IgD-negative memory B cell (primary cell): ENCODE results near the gene FIGN. TPM values are rescaled to one million over a fixed set of nuclear protein-coding genes. Genes with fewer than 3 reads are reported as not detected.

ENCODE experiments used
- H3K27ac Mint-ChIP-seq, 3 donors: one replicate each; pipeline ENCODE4 v1.8.0; 2020 to 2022; ENCODE audit warnings: mild to moderate bottlenecking in 3 of 3, mixed read lengths in 3 of 3, moderate library complexity in 1 of 3
- H3K27me3 Mint-ChIP-seq: one replicate; pipeline ENCODE4 v1.8.0; 2021; ENCODE audit warnings: mixed read lengths
- H3K36me3 Mint-ChIP-seq: one replicate; pipeline ENCODE4 v1.8.0; 2020; ENCODE audit warnings: mild to moderate bottlenecking, mixed read lengths
- H3K4me1 Mint-ChIP-seq, 3 donors: one replicate each; pipeline ENCODE4 v1.8.0; 2020 to 2022; ENCODE audit warnings: mixed read lengths in 3 of 3, mild to moderate bottlenecking in 1 of 3
- H3K4me3 Mint-ChIP-seq, 4 donors: one replicate each; pipeline ENCODE4 v1.8.0; 2020 to 2022; ENCODE audit warnings: mild to moderate bottlenecking in 4 of 4, mixed read lengths in 4 of 4, moderate library complexity in 3 of 4
- H3K9me3 Mint-ChIP-seq, 3 donors: one replicate each; pipeline ENCODE4 v1.8.0; 2020 to 2021; ENCODE audit warnings: mixed read lengths in 3 of 3, mild to moderate bottlenecking in 1 of 3
- polyA plus RNA-seq: library from polyadenylated mRNA; unstranded; fragments of 300-500 nt; fragmentation: Illumina TruSeq; gene quantifications from one replicate; pipeline ENCODE4 v1.2.3, GENCODE V29; 2021

Gene FIGN
- polyA plus RNA-seq, 1 donor from 2014 or later: not detected

GRCh38 chr2:163607630-163608029, 128.2 kb downstream of the FIGN start:
- H3K9me3 Mint-ChIP-seq: no peaks in the 10 kb centered on the region
- no peaks in the 10 kb centered on the region for H3K36me3 Mint-ChIP-seq
- H3K27me3 Mint-ChIP-seq: peaks cover 2% of the 10 kb centered on the region
- no peak overlapping the region for H3K27ac Mint-ChIP-seq
- H3K4me3 Mint-ChIP-seq: no peak overlapping the region
- H3K4me1 Mint-ChIP-seq: no peaks in the 10 kb centered on the region

DNA sequence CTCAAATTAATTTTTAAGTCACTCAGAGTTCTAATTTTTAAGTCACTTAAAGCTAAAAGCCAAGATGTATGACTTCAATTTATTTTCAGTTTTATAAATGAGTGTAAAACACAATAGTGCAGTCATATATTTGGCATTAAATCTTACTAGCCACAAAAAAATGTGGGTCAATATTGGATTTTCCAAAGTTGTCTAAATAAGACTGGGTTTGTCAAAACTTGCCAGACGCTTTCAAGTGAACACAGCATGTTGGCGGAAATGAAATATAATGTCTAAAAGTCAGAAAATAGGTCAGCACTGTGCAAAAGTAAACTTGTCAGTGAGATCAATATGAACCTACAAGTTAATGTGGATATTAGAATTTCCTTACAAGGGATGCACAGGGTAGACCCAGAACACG, 128.9 kb downstream of the FIGN start:
- Mint-ChIP-seq H3K27me3 (peaks cover 2% of the 10 kb centered on the region), H3K27ac (no peak overlapping the region), H3K9me3 (peaks cover 0 to 1% (median 0%) of the 10 kb centered on the region in 3 donors), H3K4me1 (no peaks in the 10 kb centered on the region), H3K36me3 (no peaks in the 10 kb centered on the region), H3K4me3 (no peak overlapping the region)

GRCh38 chr2:163605779-163606178, 130.0 kb downstream of the FIGN start:
- Mint-ChIP-seq H3K27me3 (peaks cover 2% of the 10 kb centered on the region), H3K4me3 (no peak overlapping the region), H3K4me1 (no peaks in the 10 kb centered on the region), H3K36me3 (no peaks in the 10 kb centered on the region), H3K9me3 (peaks cover 0 to 1% (median 0%) of the 10 kb centered on the region in 3 donors), H3K27ac (no peak overlapping the region)

DNA sequence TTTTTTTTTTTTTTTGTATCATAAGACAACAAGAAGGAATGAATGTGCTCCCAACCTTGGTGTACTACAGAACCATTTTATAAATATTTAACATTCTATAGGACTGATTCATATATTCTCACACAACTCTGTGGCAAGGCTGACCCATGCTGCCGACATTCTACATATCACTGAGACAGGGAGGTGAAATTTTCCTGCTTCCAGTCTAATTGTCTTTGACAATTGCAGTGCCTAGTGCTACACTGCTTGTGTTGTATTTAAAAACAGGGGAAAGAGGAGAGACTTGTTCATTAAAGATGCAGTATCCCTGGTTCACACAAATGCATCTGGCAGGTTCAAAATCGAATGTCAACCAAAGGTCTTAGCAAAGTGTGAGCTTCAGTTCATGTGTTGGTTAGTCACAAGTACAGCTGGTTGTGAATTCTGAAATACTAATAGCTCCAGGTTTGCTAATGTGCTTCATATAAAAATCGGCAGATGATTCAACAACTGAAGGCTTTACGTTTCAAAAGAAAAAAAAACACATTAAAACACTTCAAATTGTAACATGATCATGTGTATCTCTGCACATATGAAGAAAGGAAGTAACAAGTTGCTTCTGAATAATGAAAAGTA, 130.8 kb downstream of the FIGN start:
- Mint-ChIP-seq H3K9me3 (peaks cover 0 to 1% (median 0%) of the 10 kb centered on the region in 3 donors), H3K27me3 (peaks cover 2% of the 10 kb centered on the region), H3K4me3 (no peak overlapping the region), H3K36me3 (no peaks in the 10 kb centered on the region), H3K4me1 (no peaks in the 10 kb centered on the region), H3K27ac (no peak overlapping the region)

DNA sequence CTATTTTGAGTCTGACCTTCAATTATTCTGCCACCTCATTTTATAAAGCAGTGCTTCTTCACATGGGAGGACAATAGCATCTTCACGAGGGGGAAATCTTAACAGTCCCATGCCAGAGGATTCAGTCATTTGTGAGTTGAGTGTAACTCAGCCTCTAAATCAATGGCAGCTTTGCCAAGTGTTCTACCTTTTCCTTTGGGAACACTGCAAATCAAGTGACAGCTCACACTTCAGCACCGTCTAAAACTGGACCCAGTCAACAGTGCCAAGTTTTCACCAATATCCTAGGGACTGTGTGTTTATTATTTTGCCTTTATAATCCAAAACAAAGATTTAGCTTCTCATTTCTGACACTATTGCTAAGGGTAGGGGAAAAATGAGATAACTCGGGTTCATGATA, 133.6 kb downstream of the FIGN start:
- peaks cover 0 to 1% (median 0%) of the 10 kb centered on the region in 3 donors for H3K9me3 Mint-ChIP-seq
- no peak overlapping the region for H3K4me3 Mint-ChIP-seq

DNA sequence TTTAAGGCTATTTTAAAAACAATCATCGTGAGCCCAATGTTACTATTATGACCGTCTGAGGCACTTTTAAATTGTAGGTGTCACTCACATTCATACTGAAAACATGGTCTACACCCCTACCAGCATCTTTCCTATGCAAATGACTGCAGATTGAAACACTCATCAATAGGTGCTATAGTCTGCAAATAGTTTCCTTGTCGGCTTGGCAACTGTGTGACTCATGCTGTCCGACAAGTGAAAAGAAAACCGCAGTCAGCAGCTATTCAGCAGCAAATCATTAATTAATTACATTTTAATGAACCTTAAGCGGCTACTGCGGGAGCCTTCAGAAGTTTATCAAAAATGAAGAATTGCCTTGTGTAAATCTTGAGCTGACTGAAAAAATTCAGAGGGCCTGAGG, 134.4 kb downstream of the FIGN start:
- Mint-ChIP-seq H3K4me3 (no peak overlapping the region), H3K4me1 (no peaks in the 10 kb centered on the region), H3K27me3 (peaks cover 2% of the 10 kb centered on the region), H3K27ac (no peak overlapping the region), H3K36me3 (no peaks in the 10 kb centered on the region), H3K9me3 (peaks cover 0 to 1% (median 0%) of the 10 kb centered on the region in 3 donors)

More for the DNA sequence above, 133.6 kb downstream of the FIGN start:
- Mint-ChIP-seq H3K27ac (no peak overlapping the region), H3K27me3 (peaks cover 2% of the 10 kb centered on the region), H3K36me3 (no peaks in the 10 kb centered on the region), H3K4me1 (no peaks in the 10 kb centered on the region)

- Mint-ChIP-seq H3K9me3 (peaks cover 0 to 1% (median 0%) of the 10 kb centered on the region in 3 donors), H3K27ac (no peak overlapping the region)
Observed at GRCh38 chr2:163600801-163601200, 135.0 kb downstream of the FIGN start.

DNA sequence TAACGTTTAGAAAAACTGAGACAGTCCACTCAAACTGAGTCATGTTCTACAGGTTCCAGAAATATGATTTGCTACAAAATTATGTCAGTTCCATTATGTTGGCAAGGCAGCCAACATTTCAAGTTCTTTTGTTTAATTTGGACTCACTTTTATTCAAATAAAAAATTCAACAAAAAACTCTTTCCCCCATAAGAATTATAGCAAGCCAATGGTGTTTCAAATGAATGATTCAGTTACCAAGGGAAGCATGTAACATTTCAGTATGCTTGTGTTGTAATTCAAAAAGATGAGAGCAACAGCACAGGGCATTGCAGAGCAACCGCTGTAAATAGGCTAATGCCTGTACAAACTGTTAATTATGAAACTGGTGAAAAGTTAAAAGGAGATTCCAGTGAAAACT, 140.8 kb downstream of the FIGN start:
- no peaks in the 10 kb centered on the region for H3K27me3 Mint-ChIP-seq
- no peaks in the 10 kb centered on the region for H3K4me1 Mint-ChIP-seq
- no peak overlapping the region for H3K4me3 Mint-ChIP-seq

More at GRCh38 chr2:163600801-163601200, 135.0 kb downstream of the FIGN start:
- no peak overlapping the region for H3K4me3 Mint-ChIP-seq
- H3K36me3 Mint-ChIP-seq: no peaks in the 10 kb centered on the region
- no peaks in the 10 kb centered on the region for H3K27me3 Mint-ChIP-seq
- H3K4me1 Mint-ChIP-seq: no peaks in the 10 kb centered on the region

DNA sequence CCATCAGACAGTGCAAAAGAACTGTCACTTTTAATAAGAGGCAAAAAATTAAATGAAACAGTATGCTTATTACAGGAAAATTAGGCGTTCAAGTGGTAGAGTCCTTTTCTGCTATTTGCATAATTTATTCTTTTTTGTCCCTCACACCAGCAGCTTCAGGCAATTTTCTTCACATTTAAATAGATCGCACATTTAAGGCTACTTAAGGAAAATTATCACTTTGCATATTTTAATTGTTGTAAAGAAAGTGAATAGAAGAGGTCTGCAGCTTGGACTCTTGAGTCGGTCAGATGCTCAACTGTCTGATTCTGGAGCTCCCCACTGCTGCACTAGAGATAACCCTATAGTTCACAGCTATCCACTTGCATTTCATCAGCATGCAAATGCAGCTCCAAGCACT, 141.3 kb downstream of the FIGN start:
- H3K9me3 Mint-ChIP-seq: no peaks in the 10 kb centered on the region

More for the DNA sequence above, 140.8 kb downstream of the FIGN start:
- Mint-ChIP-seq H3K36me3 (no peaks in the 10 kb centered on the region), H3K27ac (no peak overlapping the region), H3K9me3 (no peaks in the 10 kb centered on the region)

GRCh38 chr2:163593982-163594381, 141.8 kb downstream of the FIGN start:
- Mint-ChIP-seq H3K9me3 (no peaks in the 10 kb centered on the region), H3K27me3 (no peaks in the 10 kb centered on the region), H3K4me1 (no peaks in the 10 kb centered on the region), H3K36me3 (no peaks in the 10 kb centered on the region), H3K4me3 (no peak overlapping the region), H3K27ac (no peak overlapping the region)

More for the DNA sequence above, 141.3 kb downstream of the FIGN start:
- no peaks in the 10 kb centered on the region for H3K27me3 Mint-ChIP-seq
- no peak overlapping the region for H3K27ac Mint-ChIP-seq
- no peaks in the 10 kb centered on the region for H3K4me1 Mint-ChIP-seq
- no peaks in the 10 kb centered on the region for H3K36me3 Mint-ChIP-seq
- H3K4me3 Mint-ChIP-seq: no peak overlapping the region

- Mint-ChIP-seq H3K4me3 (no peak overlapping the region), H3K9me3 (no peaks in the 10 kb centered on the region), H3K36me3 (no peaks in the 10 kb centered on the region), H3K27me3 (no peaks in the 10 kb centered on the region), H3K4me1 (no peaks in the 10 kb centered on the region), H3K27ac (no peak overlapping the region)
Observed at GRCh38 chr2:163592954-163593622, 142.7 kb downstream of the FIGN start.

DNA sequence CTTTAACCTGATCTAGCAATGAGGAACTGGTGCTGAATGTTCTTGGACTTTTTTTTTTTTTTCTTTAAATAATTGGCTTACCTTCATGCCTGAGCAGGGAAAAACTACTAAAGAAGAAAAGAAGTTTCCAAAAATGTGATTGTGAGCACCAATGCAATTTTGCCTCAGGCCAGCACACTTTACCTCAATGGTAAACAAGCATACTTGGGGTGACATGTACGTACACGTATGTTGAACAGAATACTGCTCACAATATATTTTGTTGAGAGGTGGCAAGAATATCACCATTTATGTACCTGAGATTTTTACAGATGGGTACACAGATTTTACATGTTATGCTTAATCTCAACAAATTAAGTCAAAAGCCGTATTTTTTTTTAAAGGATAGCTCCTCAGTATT, 144.3 kb downstream of the FIGN start:
- Mint-ChIP-seq H3K36me3 (no peaks in the 10 kb centered on the region), H3K27ac (no peak overlapping the region), H3K9me3 (no peaks in the 10 kb centered on the region), H3K4me1 (no peaks in the 10 kb centered on the region), H3K4me3 (no peak overlapping the region), H3K27me3 (no peaks in the 10 kb centered on the region)

- Mint-ChIP-seq H3K9me3 (peaks cover 0 to 1% (median 0%) of the 10 kb centered on the region in 3 donors), H3K27me3 (no peaks in the 10 kb centered on the region)
Observed at GRCh38 chr2:163580757-163581156, 155.1 kb downstream of the FIGN start.

DNA sequence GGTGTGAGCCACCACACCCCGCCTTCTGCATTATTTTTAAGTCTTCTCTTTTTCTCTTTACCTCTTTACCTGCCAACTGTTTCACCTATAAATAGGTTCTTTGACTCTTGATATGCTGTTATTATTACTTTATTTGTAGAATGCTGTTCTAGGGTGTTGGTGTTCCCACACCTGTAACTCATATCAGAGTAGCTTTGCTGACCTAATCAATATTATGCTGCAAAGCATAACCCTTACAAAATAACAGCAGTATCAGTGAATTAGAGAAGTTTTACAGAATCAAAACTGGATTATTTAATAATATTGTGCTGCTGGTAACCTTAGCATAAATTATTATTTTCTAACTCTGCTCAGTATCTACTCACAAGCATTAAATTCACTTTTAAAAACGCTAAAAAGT, 161.5 kb downstream of the FIGN start:
- Mint-ChIP-seq H3K36me3 (no peaks in the 10 kb centered on the region), H3K4me1 (no peaks in the 10 kb centered on the region), H3K9me3 (peaks cover 0 to 5% (median 4%) of the 10 kb centered on the region in 3 donors), H3K27me3 (no peaks in the 10 kb centered on the region), H3K27ac (no peak overlapping the region), H3K4me3 (no peak overlapping the region)

More at GRCh38 chr2:163580757-163581156, 155.1 kb downstream of the FIGN start:
- H3K4me1 Mint-ChIP-seq: no peaks in the 10 kb centered on the region
- H3K4me3 Mint-ChIP-seq: no peak overlapping the region
- H3K36me3 Mint-ChIP-seq: no peaks in the 10 kb centered on the region
- peak overlapping the region in 1 of 3 donors; percentile 32 for H3K27ac Mint-ChIP-seq

DNA sequence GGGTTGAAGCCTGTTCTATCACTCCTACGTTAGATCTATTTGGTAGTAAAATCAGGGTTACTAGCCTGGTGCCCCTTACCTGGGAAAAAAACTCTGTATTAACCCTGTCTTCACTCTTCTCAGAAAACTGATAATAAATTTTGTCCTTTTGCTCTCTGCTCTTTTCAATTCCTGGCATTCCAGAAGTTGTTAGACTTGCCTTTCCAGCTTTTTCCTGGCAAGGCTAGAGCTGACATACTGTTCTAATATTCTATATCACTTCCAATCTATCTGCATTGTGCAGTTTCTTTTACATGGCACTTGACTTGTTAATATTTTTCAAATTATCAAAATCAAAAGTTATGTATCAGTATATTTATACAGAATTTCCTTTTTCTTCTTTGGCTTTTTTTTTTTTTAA, 162.2 kb downstream of the FIGN start:
- Mint-ChIP-seq H3K27me3 (no peaks in the 10 kb centered on the region), H3K9me3 (peaks cover 0 to 5% (median 2%) of the 10 kb centered on the region in 3 donors), H3K4me3 (no peak overlapping the region), H3K27ac (no peak overlapping the region), H3K4me1 (no peaks in the 10 kb centered on the region), H3K36me3 (no peaks in the 10 kb centered on the region)

DNA sequence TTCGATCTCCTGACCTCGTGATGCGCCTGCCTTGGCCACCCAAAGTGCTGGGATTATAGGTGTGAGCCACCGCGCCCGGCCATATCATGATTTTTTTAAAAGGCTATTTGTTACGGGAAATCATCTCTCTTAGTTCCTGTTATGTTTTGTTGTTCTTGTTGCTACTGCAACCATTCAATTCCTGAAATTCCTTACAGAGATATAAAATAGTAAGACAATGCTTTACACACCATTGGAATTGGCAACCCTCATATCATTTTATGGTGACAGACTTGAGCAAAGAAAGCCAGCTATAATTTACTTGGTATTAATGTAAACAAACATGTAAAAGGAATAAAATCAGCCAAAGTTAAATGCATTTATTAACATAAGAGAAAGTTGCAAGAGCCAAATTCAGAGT, 163.0 kb downstream of the FIGN start:
- Mint-ChIP-seq H3K27me3 (no peaks in the 10 kb centered on the region), H3K36me3 (no peaks in the 10 kb centered on the region), H3K9me3 (peaks cover 0 to 7% (median 2%) of the 10 kb centered on the region in 3 donors), H3K27ac (no peak overlapping the region), H3K4me3 (no peak overlapping the region), H3K4me1 (no peaks in the 10 kb centered on the region)
